Measurements from ENCODE around the gene LRRC59. TPM values are rescaled to one million over a fixed set of nuclear protein-coding genes. Genes with fewer than 3 reads are reported as not detected.
A peak's percentile ranks its signal among the peaks of the same experiment; 100 is the strongest.

The LRRC59 gene
- total RNA-seq, 1 experiment from 2014 or later = 106 TPM

DNA sequence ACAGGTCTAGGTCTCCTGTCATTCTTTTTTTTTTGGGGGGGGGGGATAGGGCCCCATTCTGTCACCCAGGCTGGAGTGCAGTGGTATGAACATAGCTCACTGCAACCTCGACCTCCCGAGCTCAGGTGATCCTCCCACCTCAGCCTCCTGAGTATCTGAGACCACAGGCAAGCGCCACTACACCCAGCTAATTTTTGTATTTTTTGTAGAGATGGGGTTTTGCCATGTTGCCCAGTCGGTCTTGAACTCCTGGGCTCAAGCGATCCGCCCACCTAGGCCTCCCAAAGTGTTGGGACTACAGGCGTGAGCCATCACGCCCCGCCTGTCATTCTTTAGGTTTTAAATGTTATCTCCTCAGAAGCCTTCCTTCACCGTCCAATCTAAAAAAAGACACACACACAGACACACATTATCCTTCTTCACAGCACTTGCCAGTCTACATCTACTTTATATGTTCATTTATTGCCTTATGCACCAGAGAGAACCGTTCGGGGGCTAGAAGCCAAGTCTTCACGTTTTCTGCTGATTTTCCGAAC is 25.0 kb downstream of the LRRC59 start:
- TF ChIP-seq CTCF (conservative IDR thresholded peaks at IDR 0.05) = no peak
- H3K56ac ChIP-seq (ENCODE audit: insufficient read length, low read depth, low read length) = no peak overlapping the region
- H3K18ac ChIP-seq (ENCODE audit: insufficient read length, low read depth, low read length) = no peak overlapping the region
- no peaks in the 10 kb centered on the region for H3K23me2 ChIP-seq (ENCODE audit: insufficient read length, low read depth, low read length, poor library complexity, severe bottlenecking)
- Mint-ChIP-seq H3K36me3 (ENCODE audit: insufficient read depth in 1 of 3, low read depth in 3 of 3) (peaks cover 21 to 58% (median 56%) of the 10 kb centered on the region in 3 experiments), H3K4me1 (peaks cover 14 to 15% of the 10 kb centered on the region in 2 experiments), H3K4me3 (peak overlapping the region; percentile 98 to 99), H3K9me3 (no peaks in the 10 kb centered on the region), H3K27me3 (ENCODE audit: low read depth) (no peaks in the 10 kb centered on the region), H3K27ac (peak overlapping the region; percentile 99 to 100 (median 100); a peak in 6 of 7 replicates)
- no peak overlapping the region for H4K8ac ChIP-seq (replicated peaks; ENCODE audit: insufficient read length, low read depth, low read length)
- H4K5ac ChIP-seq (ENCODE audit: insufficient read length, low read depth, low read length) = no peak overlapping the region
- H3K79me1 ChIP-seq (ENCODE audit: insufficient read depth, low read depth, low read length, poor library complexity, severe bottlenecking) = peaks cover 8% of the 10 kb centered on the region
- H3K4ac ChIP-seq (ENCODE audit: low read depth, low read length) = no peak overlapping the region
- no peak overlapping the region for H3K23ac ChIP-seq (ENCODE audit: insufficient read length, low read depth, low read length)
- H4K91ac ChIP-seq (ENCODE audit: insufficient read length, low read depth, low read length) = no peak overlapping the region
- H2BK12ac ChIP-seq (ENCODE audit: insufficient read length, low read depth, low read length) = no peak overlapping the region
- no peak overlapping the region for H2BK5ac ChIP-seq (ENCODE audit: insufficient read length, low read length)
- H2BK120ac ChIP-seq (ENCODE audit: low read depth, low read length, poor library complexity, severe bottlenecking) = no peak overlapping the region
- no peak overlapping the region for H2BK15ac ChIP-seq (ENCODE audit: low read depth, low read length)
- H3K9ac ChIP-seq (ENCODE audit: extremely low read depth, insufficient read length, low read length) = peak overlapping the region; percentile 85
- peaks cover 3% of the 10 kb centered on the region; the same call in 1 of the 2 replicates for H3K79me2 ChIP-seq (ENCODE audit: insufficient read depth, low read length)
- peaks cover 3% of the 10 kb centered on the region for H4K20me1 ChIP-seq (ENCODE audit: control insufficient read depth, insufficient read depth, insufficient read length)
- peak overlapping the region; percentile 57 for H3K4me2 ChIP-seq (ENCODE audit: insufficient read depth, insufficient read length, low read length)
- H2AK5ac ChIP-seq (ENCODE audit: insufficient read length, low read length) = no peak overlapping the region
- H2BK20ac ChIP-seq (ENCODE audit: low read depth, low read length, poor library complexity, severe bottlenecking) = no peak overlapping the region
- WGBS (ENCODE audit: extremely low coverage, insufficient read length, low lambda C conversion rate) = no CpG with 5 or more reads among the region's 14 CpGs
- H3K4me1 ChIP-seq (ENCODE audit: insufficient read depth, low read length) = peaks cover 2% of the 10 kb centered on the region; the same call in 1 of the 2 replicates
- no peak overlapping the region for H3K14ac ChIP-seq (ENCODE audit: insufficient read depth, low read length)
- no peaks in the 10 kb centered on the region for H3K27me3 ChIP-seq (ENCODE audit: insufficient read depth, low read length)
- H3K9me3 ChIP-seq (ENCODE audit: control insufficient read depth, low read depth, low read length) = no peaks in the 10 kb centered on the region
- H3T11ph ChIP-seq (ENCODE audit: low read length) = no peak overlapping the region
- no peak overlapping the region for H3K27ac ChIP-seq (ENCODE audit: insufficient read length, low read depth, low read length)
- H2AFZ ChIP-seq (ENCODE audit: low read length) = no peak overlapping the region
- DNase-seq = no peak
